Natural killer cell treated with Interleukin-12 subunit alpha and Interleukin-12 subunit beta and Interleukin-15 and Interleukin-18, amount 100 ng/mL, for 72 hours (primary cell): ENCODE data around the gene HEYL. TPM values are rescaled to one million over a fixed set of nuclear protein-coding genes. Genes with fewer than 3 reads are reported as not detected.

Source experiments
- ATAC-seq, 2 donors: fragments of 150-1000 bp; cut with Tn5 transposase in 1 of 2; sonication (Bioruptor Pico), chemical (Tn5 transposase) in 1 of 2; 2 replicates each; pipeline ENCODE4 v1.10.0; 2021
- DNase-seq: peaks from one replicate; pipeline ENCODE4 v3.0.0; 2022; ENCODE audit warnings: low spot score
- H3K27ac Mint-ChIP-seq, 2 donors: 1 replicate in 1 of 2; 2 replicates in 1 of 2; pipeline ENCODE4 v1.8.0; 2022; ENCODE audit warnings: mixed read lengths in 2 of 2, mild to moderate bottlenecking in 1 of 2, moderate library complexity in 1 of 2
- H3K27me3 Mint-ChIP-seq, 2 donors: 1 replicate in 1 of 2; 2 replicates in 1 of 2; pipeline ENCODE4 v1.8.0; 2022; ENCODE audit warnings: mixed read lengths in 2 of 2
- H3K36me3 Mint-ChIP-seq: one replicate; pipeline ENCODE4 v1.8.0; 2022; ENCODE audit warnings: mixed read lengths
- H3K4me1 Mint-ChIP-seq, 2 donors: 1 replicate in 1 of 2; 2 replicates in 1 of 2; pipeline ENCODE4 v1.8.0; 2022; ENCODE audit warnings: low read depth in 2 of 2, mixed read lengths in 2 of 2, mild to moderate bottlenecking in 1 of 2
- H3K4me3 Mint-ChIP-seq: one replicate; pipeline ENCODE4 v1.8.0; 2022; ENCODE audit warnings: mixed read lengths
- H3K9me3 Mint-ChIP-seq: 2 replicates; pipeline ENCODE4 v1.8.0; 2022; ENCODE audit warnings: mixed read lengths
- total RNA-seq, 2 donors: library from RNA; stranded (reverse); gene quantifications; one replicate each; pipeline ENCODE4 v1.2.3, GENCODE V29; 2022

HEYL gene
- total RNA-seq, 2 donors from 2014 or later: not detected

GRCh38 chr1:39596163-39596562, 43.3 kb downstream of the HEYL start:
- DNase-seq (no peak), ATAC-seq (no peak)
- no peaks in the 10 kb centered on the region for H3K36me3 Mint-ChIP-seq
- no peak overlapping the region for H3K4me3 Mint-ChIP-seq
- no peak overlapping the region for H3K27ac Mint-ChIP-seq
- no peaks in the 10 kb centered on the region for H3K9me3 Mint-ChIP-seq
- peaks cover 12 to 25% of the 10 kb centered on the region in 2 donors for H3K27me3 Mint-ChIP-seq
- peaks cover 0 to 4% of the 10 kb centered on the region in 2 donors for H3K4me1 Mint-ChIP-seq

- Mint-ChIP-seq H3K27ac (no peak overlapping the region), H3K4me1 (no peaks in the 10 kb centered on the region), H3K36me3 (no peaks in the 10 kb centered on the region), H3K4me3 (no peak overlapping the region), H3K27me3 (peaks cover 16 to 18% of the 10 kb centered on the region in 2 donors), H3K9me3 (no peaks in the 10 kb centered on the region)
- DNase-seq (no peak), ATAC-seq (no peak)
Measured at GRCh38 chr1:39593386-39593785, 46.1 kb downstream of the HEYL start.

GRCh38 chr1:39592069-39592468, 47.4 kb downstream of the HEYL start:
- ATAC-seq (peak in 1 of 2 donors; percentile 16), DNase-seq (no peak)
- H3K27ac Mint-ChIP-seq: no peak overlapping the region
- no peaks in the 10 kb centered on the region for H3K9me3 Mint-ChIP-seq
- H3K4me3 Mint-ChIP-seq: no peak overlapping the region
- H3K36me3 Mint-ChIP-seq: no peaks in the 10 kb centered on the region
- H3K27me3 Mint-ChIP-seq: peaks cover 16 to 18% of the 10 kb centered on the region in 2 donors
- no peaks in the 10 kb centered on the region for H3K4me1 Mint-ChIP-seq

GRCh38 chr1:39590546-39590945, 48.9 kb downstream of the HEYL start:
- DNase-seq: no peak
- no peak overlapping the region for H3K27ac Mint-ChIP-seq
- no peaks in the 10 kb centered on the region for H3K4me1 Mint-ChIP-seq
- H3K4me3 Mint-ChIP-seq: no peak overlapping the region
- H3K36me3 Mint-ChIP-seq: no peaks in the 10 kb centered on the region
- peaks cover 12 to 13% of the 10 kb centered on the region in 2 donors for H3K27me3 Mint-ChIP-seq
- H3K9me3 Mint-ChIP-seq: no peaks in the 10 kb centered on the region
- ATAC-seq: no peak

- DNase-seq (no peak), ATAC-seq (no peak)
- Mint-ChIP-seq H3K36me3 (no peaks in the 10 kb centered on the region), H3K4me1 (no peaks in the 10 kb centered on the region), H3K27ac (no peak overlapping the region), H3K4me3 (no peak overlapping the region), H3K27me3 (peaks cover 0 to 11% of the 10 kb centered on the region in 2 donors), H3K9me3 (no peaks in the 10 kb centered on the region)
Measured at GRCh38 chr1:39585933-39586332, 53.5 kb downstream of the HEYL start.

GRCh38 chr1:39576016-39576657, 63.3 kb downstream of the HEYL start:
- Mint-ChIP-seq H3K9me3 (no peaks in the 10 kb centered on the region), H3K27ac (peak overlapping the region; percentile 81 to 90), H3K27me3 (peaks cover 0 to 2% of the 10 kb centered on the region in 2 donors), H3K36me3 (peaks cover 22% of the 10 kb centered on the region), H3K4me3 (peak overlapping the region; percentile 94), H3K4me1 (peaks cover 26 to 28% of the 10 kb centered on the region in 2 donors)
- ATAC-seq (peak; percentile 70 to 79), DNase-seq (peak; percentile 72)

GRCh38 chr1:39575191-39576015, 64.0 kb downstream of the HEYL start:
- Mint-ChIP-seq H3K4me1 (peaks cover 26 to 28% of the 10 kb centered on the region in 2 donors), H3K9me3 (no peaks in the 10 kb centered on the region), H3K27me3 (peaks cover 0 to 2% of the 10 kb centered on the region in 2 donors), H3K4me3 (peak overlapping the region; percentile 94), H3K36me3 (peaks cover 25% of the 10 kb centered on the region), H3K27ac (peak overlapping the region; percentile 81 to 90)
- DNase-seq (peak; percentile 69), ATAC-seq (peak; percentile 67)

GRCh38 chr1:39574646-39575045, 64.8 kb downstream of the HEYL start:
- no peak for ATAC-seq
- DNase-seq: no peak
- H3K9me3 Mint-ChIP-seq: no peaks in the 10 kb centered on the region
- H3K4me1 Mint-ChIP-seq: peaks cover 26 to 28% of the 10 kb centered on the region in 2 donors
- H3K36me3 Mint-ChIP-seq: peaks cover 32% of the 10 kb centered on the region
- H3K27ac Mint-ChIP-seq: peak overlapping the region; percentile 81 to 90
- peaks cover 0 to 2% of the 10 kb centered on the region in 2 donors for H3K27me3 Mint-ChIP-seq
- H3K4me3 Mint-ChIP-seq: peak overlapping the region; percentile 94

Other genes starting within 250 kb of the HEYL start
- gene BMP8A, start 148.0 kb downstream of the HEYL start, total RNA-seq: under 1 TPM in 1 of 2 donors, not detected in 1; 0.24 TPM
- gene PABPC4, start 62.9 kb downstream of the HEYL start, total RNA-seq: 100 to 1,000 TPM; 189 to 372 TPM
- 1 to 10 TPM; 4.1 to 9.2 TPM for gene NT5C1A, start 32.5 kb upstream of the HEYL start, total RNA-seq
- under 1 TPM; 0.50 to 0.64 TPM for gene HPCAL4, start 51.8 kb upstream of the HEYL start, total RNA-seq
- gene PPIE, start 99.2 kb upstream of the HEYL start, total RNA-seq: 10 to 100 TPM; 60.0 to 61.2 TPM
- gene OXCT2, start 131.7 kb upstream of the HEYL start, total RNA-seq: under 1 TPM; 0.47 to 0.59 TPM
- 1 to 10 TPM in 1 of 2 donors, under 1 TPM in 1; 0.84 to 1.8 TPM for gene BMP8B, start 149.2 kb upstream of the HEYL start, total RNA-seq
- 10 to 100 TPM; 17.8 to 34.3 TPM for gene TRIT1, start 243.9 kb upstream of the HEYL start, total RNA-seq